T-helper 22 cell (primary cell): Measurements from ENCODE around the gene SPATA13.
"Not testable (repeated sequence)": the region's sequence is repeated elsewhere in the genome, so short reads cannot be mapped to it uniquely, and the experiment has no call there.

ENCODE experiments used
- DNase-seq: peaks from one replicate; pipeline ENCODE4 v3.0.0-alpha.2; 2020; ENCODE audit warnings: low read depth

SPATA13 gene

DNA sequence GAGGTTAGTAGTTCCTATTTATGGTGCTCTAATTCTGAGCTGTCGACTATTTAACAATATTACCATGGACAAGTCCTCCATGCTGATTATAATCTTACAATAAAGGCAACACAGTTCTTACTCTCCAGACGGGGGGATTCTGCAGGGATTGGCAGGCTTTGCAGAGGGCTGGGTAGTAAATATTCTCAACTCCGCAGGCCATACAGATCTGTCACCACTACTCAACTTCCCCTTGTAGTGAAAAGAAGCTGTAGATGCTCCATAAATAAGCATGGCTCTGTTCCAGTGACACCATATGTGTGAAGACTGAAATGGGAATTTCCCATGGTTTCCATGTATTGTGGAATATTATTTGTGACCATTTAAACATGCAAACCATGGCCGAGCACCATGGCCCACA, 158.4 kb downstream of the SPATA13 start:
- DNase-seq = not testable (repeated sequence)

DNA sequence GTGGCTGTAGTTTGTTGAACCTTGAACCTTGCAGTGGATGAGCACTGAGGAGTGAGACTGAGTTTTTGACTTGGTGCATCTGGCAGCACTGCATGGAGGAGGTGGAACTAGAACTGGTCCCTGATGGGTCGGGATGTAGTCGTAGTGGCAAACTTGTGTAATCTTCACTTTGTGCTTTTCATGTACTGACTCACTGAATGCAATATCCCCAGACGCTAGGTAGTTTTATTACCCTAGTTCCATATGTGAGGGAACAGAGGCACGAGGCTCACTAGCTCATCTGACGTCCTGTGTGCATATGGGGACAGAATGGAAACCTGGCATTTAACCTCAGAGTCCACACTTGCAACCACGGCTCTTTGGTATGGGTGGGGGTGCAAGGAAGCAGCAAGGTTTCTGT, 159.1 kb downstream of the SPATA13 start:
- not testable (repeated sequence) for DNase-seq

DNA sequence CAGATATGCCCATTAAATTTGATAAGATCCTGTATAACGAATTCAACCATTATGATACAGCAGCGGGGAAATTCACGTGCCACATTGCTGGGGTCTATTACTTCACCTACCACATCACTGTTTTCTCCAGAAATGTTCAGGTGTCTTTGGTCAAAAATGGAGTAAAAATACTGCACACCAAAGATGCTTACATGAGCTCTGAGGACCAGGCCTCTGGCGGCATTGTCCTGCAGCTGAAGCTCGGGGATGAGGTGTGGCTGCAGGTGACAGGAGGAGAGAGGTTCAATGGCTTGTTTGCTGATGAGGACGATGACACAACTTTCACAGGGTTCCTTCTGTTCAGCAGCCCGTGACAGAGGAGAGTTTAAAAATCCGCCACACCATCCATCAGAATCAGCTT, 160.9 kb downstream of the SPATA13 start:
- not testable (repeated sequence) for DNase-seq

DNA sequence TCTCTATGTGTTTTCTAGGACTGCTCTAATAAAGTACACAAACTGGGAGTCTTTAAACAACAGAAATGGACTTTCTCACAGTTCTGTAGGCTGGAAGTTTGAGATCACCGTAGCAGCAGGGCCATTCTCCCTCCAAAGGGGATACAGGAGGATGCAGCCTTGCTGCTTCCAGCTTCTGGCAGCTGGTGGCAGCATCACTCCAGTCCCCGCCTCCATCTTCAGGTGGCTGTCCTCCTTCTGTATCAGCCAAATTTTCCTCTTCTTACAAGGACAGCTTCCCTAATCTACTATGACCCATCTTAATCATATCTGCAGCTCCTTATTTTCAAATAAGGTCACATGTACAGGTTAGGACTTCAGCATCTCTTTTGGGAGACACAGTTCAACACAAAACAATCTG, 161.9 kb downstream of the SPATA13 start:
- not testable (repeated sequence) for DNase-seq

DNA sequence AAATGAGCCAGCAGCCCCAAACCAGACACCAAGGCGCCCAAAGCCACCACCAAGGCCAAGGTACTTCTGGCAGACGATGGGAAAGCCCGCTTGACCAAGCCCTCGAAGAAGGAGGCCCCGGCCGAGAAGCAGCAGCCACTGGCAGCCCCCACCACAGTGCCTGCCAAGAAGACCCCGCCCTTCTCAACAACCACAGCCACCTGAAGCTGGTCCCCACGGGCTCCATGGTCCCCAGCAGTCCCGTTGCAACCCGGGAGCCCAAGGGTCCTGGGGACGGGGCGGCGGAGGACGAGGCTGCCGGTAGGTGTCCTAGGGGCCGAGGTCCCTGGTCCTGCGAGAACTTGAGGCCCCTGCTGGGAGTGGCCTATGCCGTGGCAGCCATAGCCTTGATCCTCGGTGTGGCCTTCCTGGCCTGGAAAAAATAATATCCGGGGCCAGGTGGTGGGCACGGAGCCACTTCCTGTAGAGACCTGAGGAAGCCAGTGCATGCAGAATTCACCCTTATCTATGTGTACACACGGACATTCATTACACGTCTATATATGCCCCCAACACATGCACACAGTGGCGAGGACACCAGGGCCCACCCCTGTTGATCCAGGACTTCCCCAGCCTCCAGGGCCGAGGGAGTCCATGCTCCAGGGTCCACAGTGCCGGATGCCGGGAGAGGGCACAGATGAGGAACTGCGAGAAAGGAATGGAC, 162.7 kb downstream of the SPATA13 start:
- DNase-seq = no peak

DNA sequence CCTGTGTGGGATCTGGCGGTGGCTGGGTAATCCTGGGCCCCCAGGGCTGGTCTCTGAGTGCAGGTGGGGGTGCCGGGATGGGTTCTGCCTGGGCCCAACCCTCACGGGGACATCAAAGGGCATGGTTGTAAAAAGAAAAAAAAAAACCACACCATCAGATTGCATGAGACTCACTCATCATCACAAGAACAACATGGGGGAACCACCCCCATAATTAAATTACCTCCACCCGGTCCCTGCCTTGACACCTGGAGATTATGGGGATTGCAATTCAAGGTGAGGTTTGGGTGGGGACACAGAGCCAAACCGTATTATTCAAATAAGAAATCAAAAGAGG, 163.2 kb downstream of the SPATA13 start:
- no peak for DNase-seq

DNA sequence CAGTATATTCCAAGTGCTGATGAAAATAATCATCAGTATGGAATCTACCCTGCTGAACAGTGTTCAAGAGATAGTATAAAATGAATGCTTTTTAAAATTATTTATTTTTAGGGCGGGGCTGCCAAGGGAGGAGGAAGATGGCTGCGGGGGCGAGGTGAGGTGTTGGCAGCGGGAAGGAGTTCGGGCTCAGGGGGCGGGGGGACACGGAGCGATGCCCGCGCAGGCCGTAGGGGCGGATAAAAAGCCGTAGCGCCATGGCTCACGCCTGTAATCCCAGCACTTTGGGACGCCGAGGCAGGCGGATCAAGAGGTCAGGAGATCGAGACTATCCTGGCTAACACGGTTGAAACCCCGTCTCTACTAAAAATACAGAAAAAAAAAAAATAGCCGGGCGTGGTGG, 167.1 kb downstream of the SPATA13 start:
- DNase-seq = not testable (repeated sequence)

DNA sequence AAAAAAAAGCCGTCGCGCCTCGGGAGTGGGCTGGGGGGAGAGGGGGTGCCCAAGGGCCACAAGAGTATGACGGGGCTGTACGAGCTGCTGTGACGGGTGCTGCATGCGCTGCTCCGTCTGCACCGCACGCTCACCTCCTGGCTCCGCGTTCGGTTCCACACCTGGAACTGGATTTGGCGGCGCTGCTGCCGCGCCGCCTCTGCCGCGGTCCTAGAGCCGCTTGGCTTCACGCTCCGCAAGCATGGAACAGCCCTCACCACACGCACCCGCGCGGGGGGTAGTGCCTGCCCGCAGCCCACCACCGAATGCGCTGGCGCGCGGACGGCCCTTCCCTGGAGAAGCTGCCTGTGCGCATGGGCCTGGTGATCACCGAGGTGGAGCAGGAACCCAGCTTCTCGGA, 167.6 kb downstream of the SPATA13 start:
- DNase-seq = no peak

DNA sequence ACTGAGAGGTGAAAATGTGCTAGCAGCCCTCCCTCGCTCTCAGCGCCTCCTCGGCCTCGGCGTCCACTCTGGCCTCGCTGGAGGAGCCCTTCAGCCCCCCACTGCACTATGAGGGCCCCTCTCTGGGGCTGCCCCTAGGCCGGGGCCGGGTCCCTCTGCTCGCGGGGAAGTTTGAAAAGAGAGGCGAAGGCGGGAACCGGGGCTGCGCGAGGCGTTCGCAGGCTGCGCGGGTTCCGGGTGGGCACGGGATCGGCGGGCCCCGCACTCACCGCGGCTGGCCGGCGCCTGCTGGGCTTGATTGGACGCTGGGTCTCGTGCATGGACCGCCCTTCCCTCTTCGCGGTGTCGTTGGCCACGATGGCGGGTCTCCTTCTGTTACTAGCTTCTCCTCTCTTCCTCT, 178.2 kb downstream of the SPATA13 start:
- no peak for DNase-seq

DNA sequence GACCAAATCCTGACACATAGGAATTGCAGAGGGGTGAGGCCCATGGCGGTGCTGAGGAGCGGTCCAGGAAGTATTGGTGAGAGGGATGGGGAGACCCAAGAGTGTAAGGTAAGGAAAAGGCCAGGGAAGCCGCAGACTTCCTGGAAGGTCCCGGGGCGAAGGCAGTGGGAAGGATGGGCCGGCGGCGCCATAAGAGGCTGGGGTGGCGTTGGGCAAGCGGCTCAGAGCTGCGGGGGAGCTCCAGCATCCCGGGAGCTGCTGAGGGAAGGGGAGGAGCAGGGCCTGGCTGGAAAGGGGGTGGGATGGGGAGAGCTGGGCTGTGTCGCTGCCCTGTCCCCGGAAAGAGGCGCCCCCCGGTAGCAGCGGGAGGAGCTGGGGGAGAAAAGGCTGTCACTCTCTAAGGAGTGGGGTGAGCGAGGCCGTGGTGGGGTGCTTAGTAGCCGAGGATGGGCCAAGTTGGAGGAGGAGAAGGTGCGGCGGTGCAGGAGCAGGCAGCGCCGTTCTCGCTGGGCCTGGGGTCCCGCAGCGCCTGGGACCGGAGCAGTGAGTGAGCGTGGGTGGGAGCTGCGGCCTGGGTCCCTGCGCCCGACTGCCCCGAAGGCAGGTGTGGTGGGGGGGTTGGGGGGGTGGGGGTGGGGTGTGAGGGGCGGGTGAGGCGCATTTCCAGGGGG, 179.6 kb downstream of the SPATA13 start:
- DNase-seq = no peak

DNA sequence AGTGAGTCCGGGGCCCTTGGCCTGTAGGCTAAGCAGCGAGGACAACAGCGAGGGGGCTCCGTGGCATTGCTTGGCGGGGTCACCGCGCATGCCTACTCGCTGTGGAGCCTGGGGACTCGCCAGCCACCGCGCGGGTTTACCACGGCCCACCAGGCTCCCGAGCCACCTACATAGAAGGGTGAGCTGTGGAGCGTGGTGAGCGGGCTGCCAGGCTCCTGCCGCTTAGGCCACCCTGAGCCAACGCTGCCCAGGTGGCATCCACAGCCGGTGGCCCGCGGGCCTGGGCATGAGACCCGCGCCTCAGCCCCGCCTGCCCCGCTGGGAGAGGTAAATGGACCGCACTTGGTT, 180.1 kb downstream of the SPATA13 start:
- DNase-seq = no peak

DNA sequence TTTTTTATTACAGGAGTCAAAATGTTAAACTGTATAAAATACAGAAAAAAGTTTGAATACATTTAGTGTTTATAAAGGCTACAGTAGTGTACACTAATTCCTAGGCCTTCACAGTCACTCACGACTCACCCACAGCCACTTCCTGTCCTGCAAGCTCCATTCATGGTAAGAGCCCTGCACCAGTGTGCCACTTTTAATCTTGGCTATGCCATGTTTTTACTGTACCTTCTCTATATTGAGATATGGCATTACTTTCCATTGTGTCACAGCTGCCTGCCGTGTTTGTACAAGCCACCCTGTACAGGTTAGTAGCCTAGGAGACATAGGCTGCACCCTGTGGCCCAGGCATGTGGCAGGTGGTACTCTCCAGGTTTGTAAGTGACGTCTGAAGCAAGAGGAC, 180.9 kb downstream of the SPATA13 start:
- no peak for DNase-seq

DNA sequence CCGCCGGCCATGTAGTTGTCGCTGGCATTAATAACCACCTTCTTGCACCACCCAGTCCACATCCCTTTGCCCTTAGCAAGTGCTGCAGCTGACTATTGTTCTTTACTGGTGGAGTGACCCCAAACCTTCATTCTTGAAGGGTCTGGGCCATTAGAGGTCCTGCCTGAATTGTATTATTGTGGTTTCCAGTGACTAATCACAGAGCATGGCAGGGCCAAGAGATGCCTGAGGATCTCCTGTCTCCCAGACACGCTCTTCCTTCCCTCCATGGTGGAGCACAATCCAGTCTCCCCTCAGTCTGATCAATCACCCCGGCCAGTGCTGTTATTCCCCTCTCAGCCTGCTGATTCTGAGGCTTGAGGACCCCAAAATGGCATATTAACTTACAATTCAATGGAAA, 187.9 kb downstream of the SPATA13 start:
- no peak for DNase-seq

DNA sequence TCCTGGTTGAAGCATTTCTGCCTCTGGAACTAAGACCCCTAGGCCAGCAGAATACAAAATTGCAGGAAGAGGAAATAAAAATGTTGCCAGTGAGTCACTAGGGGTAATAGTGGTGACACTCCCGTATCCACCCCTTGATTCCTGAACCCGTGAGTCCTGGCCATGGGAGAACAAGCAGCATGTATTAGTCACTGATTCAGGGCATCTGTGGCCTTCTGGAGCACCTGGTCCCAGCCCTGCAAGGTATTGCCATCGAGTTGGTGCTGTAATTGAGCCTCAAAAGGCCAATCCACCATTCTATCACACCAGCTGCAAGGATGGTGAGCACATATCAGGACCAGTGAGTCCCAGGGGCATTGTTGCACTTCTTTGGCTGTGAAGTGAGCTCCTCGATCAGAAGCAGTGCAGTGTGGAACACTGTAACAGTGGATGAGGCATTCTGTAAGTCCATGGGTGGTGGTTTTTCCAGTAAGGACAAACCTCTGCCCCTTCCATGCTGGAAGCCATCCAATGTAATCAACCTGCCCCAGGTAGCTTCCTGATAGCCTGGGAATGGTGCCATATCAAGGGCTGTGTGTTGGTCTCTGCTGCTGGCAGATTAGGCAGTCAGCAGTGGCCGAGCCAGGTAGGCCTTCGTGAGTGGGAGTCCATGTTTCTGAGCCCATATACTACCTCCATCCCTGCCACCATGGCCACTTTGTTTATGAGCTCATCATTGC, 188.4 kb downstream of the SPATA13 start:
- DNase-seq = no peak

DNA sequence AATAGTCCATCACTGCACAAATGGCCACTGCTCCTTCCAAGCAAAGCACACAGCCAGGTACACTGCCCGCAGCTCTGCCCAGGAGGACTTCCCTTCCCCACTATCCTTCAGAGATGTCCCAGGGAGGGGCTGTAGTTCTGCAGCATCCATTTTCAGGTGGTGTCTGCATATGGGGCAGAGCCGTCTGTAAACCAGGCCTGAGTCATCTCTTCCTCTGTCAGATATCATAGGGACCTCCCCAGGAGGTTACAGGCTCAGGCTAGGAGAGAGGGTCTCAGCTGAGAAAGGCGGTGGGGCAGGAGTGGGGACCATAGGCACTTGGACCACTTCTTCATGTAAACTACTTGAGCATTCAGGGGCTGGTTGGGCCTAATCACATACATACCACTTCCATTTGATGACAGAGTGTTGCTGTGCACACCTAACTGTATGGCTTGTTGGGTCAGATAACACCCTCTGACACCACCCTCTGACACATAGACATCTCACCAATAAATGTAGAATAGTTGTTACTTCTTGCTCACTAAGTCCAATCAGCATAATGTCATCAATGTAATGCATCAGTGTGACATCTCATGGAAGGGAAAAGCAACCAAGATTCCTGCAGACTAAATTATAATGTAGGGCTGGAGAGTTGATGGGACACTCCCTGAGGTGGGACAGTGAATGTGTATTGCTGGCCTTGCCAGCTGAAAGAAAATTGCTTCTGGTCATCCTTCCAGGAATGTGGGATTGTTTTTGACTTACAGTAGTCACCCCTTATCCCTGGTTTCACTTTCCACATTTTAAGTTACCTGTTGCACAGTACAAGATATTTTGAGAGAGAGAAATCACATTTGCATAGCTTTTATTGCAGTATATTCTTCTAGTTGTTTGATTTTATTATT, 189.5 kb downstream of the SPATA13 start:
- not testable (repeated sequence) for DNase-seq

DNA sequence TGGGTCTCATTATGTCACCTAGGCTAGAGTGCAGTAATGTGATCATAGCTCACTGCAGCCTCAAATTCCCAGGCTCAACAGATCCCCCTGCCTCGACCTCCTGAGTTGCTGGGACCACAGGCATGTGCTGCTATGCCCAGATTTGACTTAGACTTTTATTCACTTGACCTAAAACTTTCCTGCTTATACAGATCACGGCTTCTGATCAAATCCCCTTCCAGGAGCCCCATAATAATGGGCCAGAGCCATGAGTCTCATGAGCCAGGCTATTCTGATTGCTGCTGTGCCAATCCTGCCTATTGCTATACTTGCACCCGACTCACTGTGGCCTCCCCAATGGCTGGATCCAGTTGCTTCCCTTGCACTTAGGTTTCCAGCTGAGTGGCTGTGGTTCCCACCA, 190.9 kb downstream of the SPATA13 start:
- DNase-seq = no peak

DNA sequence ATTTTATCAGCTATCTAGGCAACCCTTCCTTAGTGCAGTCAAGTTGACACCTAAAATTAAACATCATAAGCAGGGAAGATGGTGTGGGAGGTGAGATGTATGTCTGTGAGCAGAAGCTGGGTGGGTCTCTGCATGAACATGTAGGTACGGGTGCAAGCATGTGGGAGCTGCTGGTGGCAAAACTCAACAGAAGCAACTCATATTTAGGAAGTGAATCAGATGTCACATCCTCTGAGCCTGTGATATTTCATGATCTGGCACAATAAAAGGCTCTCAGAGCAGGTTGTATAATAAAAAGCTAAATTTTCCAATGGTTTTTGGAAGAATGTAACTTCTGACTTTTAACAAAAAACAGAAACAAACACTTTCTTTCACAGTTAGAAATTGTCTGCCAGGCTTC, 193.2 kb downstream of the SPATA13 start:
- no peak for DNase-seq

DNA sequence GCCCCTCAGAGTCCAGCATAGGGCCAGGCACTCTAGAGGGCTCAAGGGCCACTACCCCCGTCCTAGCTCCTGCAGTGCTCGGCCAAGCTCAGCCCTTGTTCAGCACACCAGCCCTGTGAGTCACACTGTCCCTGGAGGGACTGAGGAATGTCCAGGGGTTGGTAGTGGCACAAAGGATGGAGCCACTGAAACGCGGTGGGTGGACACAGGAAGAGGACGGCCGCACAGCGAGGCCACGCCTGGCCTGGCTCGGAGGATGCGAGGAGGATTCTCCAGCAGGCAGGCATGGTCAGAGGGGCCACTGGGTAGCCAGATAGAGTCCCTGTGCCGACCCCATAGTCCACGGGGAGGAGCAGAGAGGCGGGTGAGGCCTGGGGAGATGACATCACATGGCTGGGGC, 194.6 kb downstream of the SPATA13 start:
- no peak for DNase-seq

DNA sequence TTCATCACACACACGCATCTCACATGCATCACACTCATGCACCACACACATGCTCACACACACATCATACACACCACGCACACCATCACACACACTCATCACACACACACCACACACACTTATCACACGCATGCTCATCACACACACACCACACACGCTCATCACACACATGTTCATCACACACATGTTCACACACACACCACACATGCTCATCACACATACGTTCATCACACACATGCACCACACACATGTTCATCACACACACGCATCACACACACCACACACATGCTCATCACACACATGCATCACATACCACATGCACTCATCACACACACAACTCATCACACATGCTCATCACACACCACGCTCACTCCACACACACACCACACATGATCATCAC, 195.8 kb downstream of the SPATA13 start:
- DNase-seq = no peak
